GM12872 (cell line): ENCODE measurements around the gene RBM23.

Experiments used
- TF ChIP-seq, protein P1 (sequence below): IDR thresholded peaks from 3 replicates; pipeline ENCODE4 v1.5.1; 2011; ENCODE audit warnings: low read depth, mild to moderate bottlenecking, low read length, moderate library complexity; ENCODE audit not compliant: insufficient read depth

The RBM23 gene

DNA sequence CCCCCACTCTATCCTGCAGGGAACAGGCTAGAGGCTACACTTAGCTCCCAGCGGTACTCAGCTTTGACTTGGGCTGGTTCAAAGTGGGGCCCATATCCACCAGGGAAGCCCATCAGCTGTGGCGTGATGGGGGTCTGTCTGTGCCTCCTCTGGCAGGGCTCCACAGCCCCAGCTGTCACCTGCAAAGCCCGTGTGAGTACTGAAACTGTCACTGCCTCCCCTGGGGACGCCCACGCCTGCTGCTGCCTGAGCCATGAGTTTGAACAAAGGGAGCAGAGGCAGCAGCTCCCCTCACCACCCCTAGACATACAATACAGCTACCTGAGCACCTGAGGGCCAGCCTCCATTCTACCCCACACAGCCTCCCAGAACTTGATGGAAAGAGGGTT, 31.0 kb downstream of the RBM23 start:
- TF ChIP-seq, protein P1, sequence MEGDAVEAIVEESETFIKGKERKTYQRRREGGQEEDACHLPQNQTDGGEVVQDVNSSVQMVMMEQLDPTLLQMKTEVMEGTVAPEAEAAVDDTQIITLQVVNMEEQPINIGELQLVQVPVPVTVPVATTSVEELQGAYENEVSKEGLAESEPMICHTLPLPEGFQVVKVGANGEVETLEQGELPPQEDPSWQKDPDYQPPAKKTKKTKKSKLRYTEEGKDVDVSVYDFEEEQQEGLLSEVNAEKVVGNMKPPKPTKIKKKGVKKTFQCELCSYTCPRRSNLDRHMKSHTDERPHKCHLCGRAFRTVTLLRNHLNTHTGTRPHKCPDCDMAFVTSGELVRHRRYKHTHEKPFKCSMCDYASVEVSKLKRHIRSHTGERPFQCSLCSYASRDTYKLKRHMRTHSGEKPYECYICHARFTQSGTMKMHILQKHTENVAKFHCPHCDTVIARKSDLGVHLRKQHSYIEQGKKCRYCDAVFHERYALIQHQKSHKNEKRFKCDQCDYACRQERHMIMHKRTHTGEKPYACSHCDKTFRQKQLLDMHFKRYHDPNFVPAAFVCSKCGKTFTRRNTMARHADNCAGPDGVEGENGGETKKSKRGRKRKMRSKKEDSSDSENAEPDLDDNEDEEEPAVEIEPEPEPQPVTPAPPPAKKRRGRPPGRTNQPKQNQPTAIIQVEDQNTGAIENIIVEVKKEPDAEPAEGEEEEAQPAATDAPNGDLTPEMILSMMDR, result no peak

DNA sequence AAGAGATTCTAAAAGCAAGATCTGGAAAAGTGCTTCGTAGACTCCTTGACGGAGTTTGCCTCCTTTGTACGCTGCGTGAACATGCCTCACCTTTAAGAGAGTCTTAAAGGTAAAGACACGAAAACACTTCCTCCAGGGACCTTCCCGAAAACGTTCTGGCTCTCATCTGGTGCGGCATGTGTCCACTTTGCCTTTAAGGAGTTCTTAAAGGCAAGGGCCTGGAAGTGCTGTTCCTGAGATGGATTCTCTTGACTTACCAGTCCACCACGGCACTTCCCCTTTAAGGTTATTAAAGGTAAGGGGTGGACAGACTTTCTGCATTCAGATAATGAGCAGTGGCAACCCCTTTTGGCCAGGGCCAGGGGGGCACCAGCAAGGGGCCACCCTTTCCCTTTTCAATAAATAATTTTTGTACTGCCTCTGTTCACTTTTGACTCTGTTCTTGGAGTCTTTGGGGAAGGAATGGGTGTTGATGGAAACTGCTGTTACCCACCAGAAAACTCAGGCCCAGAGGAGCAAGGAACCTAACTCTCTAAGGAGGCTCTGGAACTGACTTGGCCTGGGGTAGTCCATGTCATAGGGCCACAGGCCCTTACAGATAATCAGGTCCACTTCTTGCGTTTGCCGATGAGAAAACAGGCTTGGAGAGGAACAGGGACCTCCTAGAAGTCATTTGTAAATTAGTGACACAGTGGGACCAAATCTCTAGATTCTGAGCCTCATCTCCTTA, 31.5 kb downstream of the RBM23 start:
- TF ChIP-seq, protein P1, result no peak

DNA sequence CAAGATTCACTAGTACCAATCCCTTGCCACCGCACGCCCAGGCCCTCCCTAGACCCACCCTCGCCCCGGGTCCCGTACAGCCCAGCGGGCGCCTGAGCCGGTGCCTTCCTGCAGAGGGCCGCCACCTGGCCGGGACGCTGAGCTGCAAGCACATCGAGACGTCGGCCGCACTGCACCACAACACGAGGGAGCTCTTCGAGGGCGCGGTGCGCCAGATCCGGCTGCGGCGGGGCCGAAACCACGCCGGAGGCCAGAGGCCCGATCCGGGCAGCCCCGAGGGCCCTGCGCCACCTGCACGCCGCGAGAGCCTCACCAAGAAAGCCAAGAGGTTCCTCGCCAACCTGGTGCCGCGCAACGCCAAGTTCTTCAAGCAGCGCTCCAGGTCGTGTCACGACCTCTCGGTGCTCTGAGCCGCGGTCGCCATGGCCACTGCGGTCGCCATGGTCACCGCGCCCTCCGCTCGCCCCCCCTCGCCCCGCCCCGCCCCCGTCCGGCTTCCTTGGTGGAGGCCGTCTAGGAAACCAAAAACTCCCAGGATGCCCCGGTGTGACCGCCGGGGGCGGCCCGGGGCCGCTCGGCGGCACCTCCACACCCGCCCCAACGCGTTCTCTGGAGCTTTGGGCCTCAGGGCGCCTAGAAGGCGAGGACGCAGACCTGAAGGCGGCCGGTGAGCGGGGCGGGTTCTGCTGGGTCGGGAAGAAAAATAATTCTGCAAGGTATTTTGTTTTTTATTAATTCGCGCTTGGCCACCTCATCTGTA, 32.3 kb downstream of the RBM23 start:
- TF ChIP-seq, protein P1, result peak; percentile 42; the same call in 2 of the 3 replicates

DNA sequence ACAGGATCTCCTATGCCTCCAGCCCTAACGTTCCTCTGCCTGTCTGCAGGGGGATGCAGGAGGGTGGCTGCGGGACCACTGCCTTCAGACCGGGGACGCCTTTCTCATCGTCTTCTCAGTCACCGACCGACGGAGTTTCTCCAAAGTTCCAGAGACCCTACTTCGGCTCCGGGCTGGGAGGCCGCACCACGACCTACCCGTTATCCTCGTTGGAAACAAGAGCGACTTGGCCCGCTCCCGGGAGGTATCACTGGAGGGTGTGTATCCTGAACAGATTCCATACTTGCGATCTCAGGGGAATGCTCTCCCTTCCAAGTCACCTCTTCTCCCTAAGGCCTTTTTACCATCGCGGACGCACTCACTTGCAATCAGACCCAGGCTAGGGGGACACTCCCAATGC, 33.0 kb downstream of the RBM23 start:
- TF ChIP-seq, protein P1, result no peak

DNA sequence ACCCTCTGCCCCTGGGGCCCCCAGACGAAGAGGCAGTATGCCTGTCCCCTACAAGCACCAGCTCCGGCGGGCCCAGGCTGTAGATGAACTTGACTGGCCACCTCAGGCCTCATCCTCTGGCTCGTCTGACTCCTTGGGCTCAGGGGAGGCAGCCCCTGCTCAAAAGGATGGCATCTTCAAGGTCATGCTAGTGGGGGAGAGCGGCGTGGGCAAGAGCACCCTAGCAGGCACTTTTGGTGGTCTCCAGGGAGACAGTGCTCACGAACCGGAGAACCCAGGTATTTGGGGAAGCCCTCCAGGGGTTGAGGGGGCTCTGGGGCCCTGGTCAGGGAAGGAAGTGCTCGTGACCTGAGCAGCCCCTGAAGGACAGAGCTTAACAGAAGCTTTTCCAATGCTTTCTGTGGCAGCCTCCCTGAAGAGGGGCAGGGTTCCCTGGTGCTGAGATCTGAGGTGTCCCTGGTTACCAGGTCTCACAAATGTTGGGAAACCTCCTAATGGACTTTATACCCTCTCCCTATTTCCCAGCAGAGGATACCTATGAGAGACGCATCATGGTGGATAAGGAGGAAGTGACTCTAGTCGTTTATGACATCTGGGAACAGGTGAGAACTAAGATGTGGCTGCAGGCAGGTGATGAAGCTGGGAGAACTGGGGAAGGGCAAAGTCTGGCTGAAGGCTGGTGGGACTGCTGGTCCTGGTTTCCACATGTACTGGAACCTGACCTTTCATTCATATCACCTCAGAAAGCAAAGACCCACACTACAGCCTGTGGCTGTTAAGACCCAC, 34.0 kb downstream of the RBM23 start:
- TF ChIP-seq, protein P1, result no peak

DNA sequence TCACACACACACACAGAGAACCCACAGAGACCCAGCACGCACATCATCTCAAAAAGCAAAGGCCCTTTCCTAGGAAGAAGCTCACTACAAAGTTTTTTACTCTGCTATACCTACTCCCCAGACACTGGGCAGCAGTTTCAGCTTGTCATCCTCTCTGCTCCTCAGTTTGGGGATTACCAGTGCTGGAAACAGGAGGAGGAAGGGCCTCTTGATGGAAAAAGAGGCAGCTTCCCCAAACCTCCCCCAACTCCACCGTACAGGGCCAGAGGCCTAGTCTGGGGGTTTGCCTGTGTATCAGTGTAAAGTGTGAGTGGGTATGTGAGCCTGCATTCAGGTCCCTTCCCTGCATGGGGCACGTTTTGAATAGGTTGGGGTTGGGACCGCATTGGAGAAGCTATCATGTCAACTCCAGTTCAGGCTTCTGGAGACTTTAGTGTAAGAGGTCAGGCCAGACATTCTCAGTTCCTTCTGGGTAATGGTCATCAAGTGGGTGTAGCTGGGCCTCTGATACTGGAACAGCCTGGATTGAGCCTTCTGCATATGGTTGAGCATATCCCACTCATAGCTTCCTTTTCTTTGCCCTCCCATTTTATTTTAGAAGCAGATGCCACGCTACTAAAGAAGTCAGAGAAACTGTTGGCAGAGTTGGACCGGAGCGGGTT, 34.7 kb downstream of the RBM23 start:
- TF ChIP-seq, protein P1, result no peak
